HG02973 (cell line): ENCODE results near the gene IGSF23.
"Not testable (repeated sequence)": the region's sequence is repeated elsewhere in the genome, so short reads cannot be mapped to it uniquely, and the experiment has no call there.

ENCODE experiments used
- ATAC-seq: cut with Tn5 transposase; IDR thresholded peaks from one replicate; pipeline ENCODE4 v1.9.1; 2021; ENCODE audit warnings: moderate library complexity; ENCODE audit not compliant: unreplicated experiment

Gene IGSF23

DNA sequence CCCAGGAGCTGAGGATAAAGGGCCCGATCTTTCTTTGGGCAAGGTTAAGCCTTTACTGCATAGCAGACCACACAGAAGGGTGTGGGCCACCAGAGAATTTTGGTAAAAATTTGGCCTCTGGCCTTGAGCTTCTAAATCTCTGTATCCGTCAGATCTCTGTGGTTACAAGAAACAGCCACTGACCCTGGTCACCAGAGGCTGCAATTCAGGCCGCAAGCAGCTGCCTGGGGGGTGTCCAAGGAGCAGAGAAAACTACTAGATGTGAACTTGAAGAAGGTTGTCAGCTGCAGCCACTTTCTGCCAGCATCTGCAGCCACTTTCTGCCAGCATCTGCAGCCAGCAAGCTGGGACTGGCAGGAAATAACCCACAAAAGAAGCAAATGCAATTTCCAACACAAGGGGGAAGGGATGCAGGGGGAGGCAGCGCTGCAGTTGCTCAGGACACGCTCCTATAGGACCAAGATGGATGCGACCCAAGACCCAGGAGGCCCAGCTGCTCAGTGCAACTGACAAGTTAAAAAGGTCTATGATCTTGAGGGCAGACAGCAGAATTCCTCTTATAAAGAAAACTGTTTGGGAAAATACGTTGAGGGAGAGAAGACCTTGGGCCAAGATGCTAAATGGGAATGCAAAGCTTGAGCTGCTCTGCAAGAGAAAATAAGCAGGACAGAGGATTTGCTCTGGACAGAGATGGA, 49.5 kb downstream of the IGSF23 start:
- no peak for ATAC-seq

DNA sequence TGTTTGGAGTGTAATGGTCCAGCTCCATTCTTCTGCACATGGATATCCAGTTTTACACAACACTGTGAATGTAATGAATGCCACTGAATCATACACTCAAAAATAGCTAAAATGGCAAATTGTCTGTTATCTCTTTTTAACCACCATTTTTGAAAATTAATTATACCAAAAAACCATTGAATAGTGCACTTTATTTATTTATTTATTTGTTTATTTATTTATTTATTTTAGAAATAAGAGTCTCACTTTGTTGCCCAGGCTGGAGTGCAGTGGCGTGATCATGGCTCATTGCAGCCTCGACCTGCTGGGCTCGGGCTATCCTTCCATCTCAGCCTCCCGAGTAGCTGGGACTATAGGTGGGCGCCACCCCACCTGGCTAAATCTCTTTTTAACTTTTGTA, 50.6 kb downstream of the IGSF23 start:
- no peak for ATAC-seq

DNA sequence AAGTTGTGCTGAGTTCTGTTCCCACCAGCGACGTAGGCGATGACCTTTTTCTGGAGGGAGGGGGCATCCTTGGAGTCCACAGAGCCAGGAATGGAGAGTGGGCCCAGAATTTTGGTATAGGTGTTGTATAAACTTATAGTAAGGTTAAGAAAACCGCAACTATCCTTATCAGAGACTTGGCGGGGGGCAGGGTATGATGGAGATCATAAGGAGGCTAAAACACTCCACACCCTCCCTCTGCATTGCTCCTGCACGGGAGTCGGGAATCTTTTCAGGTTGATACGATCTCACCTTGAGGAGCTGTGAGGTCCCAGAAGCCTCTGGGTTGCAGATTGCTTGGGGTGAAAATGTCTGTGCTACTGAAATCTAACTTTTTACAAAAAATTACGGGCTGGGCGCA, 51.6 kb downstream of the IGSF23 start:
- no peak for ATAC-seq

DNA sequence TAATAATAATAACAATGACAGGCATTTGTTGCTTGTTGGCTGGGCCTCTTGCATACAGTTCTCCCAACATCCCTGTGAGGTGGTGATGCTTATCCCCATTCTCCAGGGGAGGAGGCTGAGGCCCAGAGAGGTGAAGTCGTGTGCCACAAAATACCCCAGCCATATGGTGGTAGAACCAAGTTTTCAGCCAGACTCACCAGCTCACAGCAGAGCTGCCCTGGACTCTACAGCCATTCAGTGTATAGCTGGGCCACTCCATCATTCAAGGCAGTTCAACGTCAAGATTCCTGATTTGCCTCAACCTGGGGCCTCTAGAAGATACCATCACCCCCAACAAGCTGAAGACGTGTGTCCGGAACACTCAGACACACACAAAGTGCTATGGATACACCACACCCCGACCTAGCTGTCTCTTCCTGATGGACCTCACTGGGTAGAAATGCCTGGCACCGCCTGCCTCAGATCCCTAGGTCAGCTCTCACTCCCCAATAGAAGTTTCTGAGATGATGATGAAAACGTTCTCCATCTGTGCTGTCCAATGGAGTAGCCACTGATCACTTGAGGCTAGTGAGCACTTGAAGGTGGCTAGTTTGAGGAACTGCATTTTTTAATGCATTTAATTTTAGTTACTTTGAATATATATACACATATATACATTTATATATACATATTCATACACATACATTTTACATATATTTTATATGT, 53.6 kb downstream of the IGSF23 start:
- ATAC-seq, result no peak

DNA sequence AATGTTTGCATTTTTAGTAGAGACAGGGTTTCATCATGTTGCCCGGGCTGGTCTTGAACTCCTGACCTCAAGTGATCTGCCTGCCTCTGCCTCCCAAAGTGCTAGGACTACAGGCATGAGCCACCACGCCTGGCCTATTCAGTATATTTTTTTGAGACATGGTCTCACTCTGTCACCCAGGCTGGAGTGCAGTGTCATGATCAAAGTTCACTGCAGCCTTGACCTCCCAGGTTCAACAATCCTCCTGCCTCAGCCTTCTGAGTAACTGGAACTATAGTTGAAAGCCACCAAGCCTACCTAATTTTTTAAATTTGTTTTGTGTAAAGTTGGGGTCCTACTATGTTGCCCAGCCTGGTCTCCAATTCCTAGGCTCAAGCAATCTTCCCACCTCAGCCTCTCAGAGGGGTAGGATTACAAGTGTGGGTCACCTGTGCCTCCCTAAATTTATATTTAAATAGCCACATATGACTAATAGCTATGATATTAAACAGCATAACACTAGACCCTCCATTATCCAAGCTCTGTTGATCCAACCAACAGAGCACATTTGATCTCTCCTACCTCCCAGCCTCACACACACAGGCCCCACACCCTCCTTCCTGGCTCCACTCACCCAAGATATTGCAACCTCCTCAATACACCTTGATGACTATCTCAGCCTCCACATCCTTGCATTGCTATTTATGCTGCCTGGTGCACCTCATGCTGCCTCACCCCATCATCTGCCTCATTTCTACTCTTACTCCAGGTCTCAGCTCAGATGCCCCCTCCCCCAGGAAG, 55.8 kb downstream of the IGSF23 start:
- ATAC-seq, result no peak

DNA sequence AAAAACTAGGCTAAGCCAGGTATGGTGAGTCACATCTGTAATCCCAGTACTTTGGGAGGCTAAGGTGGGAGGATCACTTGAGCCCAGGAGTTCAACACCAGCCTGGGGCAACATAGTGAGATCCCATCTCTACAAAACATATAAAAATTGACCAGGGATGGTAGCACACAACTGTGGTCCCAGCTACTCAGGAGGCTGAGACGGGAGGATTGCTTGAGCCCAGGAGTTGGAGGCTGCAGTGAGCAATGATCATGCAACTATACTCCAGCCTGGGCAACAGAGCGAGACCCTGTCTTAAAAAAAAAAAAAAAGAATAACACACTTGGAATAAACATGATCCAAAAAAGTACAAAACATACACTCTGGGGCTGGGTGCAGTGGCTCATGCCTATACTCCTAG, 56.7 kb downstream of the IGSF23 start:
- ATAC-seq, result not testable (repeated sequence)

DNA sequence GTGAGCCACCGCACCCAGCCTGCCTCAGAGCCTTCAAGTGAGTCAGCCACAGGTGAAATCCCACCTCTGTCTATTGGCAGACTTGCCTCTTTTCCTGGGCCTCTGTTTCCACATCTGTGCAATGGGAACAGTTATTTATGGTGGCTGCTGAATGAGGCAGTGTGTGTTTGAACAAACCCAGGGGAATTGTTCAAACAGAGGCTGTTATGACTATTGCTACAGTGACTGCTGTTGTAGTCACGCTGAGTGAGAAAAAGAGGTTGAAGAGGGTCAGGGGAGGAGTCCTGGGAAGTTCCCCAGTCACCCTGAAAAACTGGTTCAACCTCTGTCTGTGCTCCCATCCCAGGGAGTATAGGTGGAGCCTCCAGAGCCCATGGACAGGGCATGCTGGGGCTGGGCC, 58.0 kb downstream of the IGSF23 start, which contains the start of gene CEACAM19:
TSS of gene CEACAM19 (plus strand) at position 83 of the 400 bp plus-strand sequence. CDS start 450 bp downstream, outside the sequence.
- ATAC-seq, result no peak

DNA sequence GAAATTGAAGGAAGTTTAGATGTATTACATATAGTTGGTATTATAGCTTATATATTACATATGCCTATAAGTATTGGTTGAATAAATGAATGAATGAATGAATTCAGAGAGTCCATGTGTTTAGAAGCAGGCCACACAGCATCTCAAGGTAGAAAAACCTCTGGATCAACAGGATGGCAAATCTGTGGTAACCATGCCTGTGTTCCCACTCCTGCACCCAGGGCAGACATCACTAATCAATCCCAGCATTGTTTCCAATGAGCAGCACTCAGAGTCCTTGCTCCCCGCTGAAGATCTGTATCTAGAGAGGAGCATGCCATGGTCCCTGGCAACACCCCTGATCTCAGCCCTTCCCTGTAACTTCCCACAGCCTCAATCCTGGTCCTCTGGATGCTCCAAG, 58.9 kb downstream of the IGSF23 start:
- no peak for ATAC-seq

DNA sequence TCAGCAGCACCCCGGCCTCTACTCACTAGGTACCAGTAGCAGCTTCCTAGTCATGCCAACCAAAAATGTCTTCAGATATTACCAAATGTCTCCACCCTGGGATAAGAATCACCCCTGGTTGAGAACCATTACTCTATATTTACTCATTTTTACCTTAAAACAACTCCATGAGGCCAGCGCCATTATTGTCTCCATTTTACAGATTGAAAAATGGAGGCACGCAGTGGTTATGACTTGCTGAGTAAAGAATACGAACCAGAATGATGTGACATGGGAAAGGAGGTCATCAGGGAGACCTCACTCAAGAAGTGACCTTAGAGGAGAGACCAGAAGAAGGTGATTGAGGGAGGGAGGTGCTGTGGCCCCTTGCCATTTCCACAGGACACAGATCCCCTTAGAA, 60.1 kb downstream of the IGSF23 start:
- ATAC-seq, result no peak

DNA sequence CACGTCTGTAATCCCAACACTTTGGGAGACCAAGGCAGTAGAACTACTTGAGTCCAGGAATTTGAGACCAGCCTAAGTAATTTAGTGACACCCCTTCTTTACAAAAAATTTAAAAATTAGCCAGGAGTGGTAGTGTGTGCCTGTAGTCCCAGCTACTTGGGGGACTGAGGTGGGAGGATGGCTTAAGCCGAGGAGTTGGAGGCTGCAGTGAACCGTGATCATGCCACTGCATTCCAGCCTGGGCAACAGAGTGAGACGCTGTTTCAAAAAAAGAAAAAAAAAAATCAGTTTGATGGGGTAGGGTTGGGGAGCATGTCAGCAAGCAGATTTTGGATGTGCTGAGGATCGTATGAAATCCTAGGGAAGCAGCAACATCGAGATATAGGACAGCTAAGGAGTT, 62.2 kb downstream of the IGSF23 start:
- no peak for ATAC-seq

DNA sequence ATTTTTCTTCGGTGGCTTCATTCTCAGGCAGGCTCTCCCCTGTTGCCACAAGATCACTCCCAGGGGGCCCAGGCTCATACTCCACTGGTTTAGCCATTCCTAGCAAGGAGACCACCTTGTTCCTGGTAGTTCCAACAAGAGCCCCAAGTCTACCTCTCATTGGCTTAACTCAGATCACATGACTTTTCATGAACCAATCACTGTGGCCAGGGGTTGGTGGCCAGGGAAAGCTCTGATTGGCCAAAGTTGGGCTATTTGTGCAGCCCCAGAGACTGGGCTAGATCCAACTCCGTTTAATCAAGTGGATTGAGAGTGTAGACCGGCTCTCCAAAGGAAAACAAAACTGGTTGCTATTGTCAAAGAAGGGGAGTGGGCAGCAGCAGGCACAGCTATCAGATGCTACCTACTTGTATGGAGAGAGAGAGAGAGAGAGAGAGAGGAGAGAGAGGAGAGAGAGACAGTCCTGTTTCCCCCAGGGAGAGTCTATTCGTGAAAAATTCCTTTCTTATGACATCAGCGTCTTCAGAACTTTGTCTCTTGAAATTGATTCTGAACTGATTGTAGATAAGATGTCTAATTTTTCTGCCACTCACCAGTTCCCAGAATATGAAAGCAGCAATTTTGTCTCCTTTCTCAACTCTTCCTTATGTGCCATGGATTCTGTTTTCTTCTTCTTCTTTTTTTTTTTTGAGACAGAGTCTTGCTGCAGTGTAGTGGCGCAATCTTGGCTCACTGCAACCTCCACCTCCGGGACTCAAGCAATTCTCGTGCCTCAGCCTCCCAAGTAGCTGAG, 63.9 kb downstream of the IGSF23 start:
- no peak for ATAC-seq

DNA sequence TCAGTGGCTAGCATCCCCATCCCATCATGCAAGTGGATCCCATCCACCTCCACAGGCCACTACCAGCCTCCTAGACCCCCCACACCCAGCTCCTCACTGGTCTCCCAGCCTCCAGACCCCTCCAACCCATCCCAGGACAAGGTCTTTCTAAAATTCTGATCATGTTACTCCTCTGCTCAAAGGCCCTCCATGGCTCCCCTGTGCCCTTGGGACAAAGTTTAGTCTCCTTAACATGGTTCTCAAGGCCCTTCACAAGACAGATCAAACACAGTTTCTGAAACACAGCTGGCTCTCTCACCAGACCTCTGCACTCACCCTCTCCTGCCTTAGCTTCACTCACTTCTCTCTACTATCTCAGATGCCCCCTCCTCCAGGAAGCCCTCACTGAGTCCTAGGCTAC, 67.2 kb downstream of the IGSF23 start:
- no peak for ATAC-seq

DNA sequence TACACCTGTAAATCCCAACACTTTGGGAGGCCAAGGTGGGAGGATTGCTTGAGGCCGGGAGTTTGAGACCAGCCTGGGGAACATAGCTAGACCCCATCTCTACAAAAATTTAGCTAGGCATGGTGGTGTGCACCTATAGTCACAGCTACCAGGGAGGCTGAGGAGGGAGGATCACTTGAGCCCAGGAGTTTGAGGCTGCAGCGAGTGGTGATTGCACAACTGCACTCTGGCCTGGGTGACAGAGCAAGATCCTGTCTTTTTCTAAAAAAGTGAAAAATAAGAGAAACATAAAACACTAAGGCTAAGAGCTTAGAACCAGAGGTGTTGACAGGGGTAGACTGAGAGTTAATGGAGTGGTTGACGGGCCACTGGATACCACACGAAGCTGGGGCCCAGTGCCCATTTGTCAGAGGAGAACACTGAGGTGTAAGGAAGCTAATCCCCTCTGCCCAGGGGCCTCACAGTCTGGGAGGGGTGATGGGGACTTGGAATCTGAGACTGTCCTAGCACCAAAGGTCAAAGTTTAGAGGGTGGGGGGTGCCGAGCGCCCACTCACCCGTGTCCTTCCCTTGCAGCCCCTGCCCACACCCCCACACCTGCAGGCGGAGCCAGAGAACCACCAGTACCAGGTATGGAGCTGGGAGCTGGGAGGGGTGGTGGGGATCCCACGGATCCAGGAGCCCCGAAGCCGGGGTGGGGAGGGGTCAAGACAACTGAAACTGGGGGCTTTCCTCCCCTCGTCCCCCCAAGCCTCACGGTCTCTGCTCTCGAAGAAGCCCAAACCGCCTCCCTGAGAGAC, 68.8 kb downstream of the IGSF23 start:
- no peak for ATAC-seq

DNA sequence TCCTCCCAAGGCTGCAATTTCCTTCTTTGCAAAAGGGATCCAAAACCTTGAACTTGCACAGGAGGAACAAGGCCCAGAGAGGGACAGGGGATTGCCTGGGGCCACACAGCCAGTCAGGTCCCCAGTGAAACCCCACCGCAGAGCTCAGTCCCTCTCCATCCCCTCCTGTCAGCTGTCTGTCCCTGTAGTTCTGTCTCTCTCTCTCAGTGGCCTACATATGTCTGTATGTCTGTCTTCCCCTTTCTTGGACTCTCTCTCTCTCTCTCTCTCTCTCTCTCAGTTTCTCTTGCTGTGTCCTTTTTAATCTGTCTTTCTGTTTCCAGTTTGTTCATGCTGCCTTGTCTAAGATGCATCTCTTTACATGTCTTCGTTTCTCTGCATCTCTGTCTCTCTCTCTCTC, 69.4 kb downstream of the IGSF23 start:
- ATAC-seq, result no peak

DNA sequence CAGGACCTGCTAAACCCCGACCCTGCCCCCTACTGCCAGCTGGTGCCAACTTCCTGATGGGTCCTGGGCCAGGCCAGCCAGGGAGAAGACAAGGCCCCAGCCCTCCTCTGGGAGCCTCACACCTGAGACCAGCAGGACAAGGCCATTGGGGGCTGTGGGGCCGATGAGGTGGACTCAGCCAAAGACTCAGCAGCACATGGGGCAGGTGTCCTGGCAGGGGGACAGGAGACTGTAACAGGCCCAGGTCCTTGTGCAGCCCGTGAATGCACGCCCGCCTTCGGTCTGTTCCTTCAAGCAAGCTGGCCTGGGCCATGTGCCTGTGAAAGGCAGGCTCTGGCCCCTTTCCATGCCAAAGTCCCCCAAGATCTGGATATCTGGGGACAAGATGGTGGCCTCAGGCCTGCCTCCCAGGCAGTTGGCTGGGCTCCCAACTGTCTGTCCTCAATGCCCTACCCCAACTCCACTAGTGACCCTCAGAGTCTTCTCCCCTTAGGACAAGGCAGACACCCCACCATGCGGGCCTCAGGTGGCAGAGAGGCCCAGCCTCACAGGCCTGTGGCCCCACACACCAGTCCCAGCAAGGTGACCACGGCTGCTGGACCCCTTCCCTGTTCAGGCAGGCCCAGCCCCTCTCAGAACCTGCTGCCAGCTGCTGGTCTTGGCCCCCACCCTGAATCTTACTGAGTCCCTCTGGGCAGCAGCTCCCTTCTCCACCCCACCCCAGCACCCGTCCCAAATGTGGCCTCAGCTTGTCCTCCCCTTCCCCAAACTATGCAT, 70.3 kb downstream of the IGSF23 start:
- ATAC-seq, result no peak

DNA sequence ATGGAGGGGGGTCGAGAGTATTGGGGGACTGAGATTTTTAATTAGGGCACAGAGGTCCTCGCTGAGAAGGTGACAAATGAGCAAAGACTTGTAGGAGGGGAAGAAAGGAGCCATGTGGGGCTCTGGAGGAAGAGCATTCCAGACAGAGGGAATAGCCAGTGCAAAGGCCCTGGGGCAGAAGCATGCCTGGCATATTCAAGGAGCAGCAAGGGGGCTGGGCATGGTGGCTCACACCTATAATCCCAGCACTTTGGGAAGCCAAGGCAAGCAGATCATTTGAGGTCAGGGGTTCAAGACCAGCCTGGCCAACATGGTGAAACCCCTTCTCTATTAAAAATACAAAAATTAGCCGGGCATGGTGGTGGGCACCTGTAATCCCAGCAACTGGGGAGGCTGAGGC, 71.0 kb downstream of the IGSF23 start:
- not testable (repeated sequence) for ATAC-seq

DNA sequence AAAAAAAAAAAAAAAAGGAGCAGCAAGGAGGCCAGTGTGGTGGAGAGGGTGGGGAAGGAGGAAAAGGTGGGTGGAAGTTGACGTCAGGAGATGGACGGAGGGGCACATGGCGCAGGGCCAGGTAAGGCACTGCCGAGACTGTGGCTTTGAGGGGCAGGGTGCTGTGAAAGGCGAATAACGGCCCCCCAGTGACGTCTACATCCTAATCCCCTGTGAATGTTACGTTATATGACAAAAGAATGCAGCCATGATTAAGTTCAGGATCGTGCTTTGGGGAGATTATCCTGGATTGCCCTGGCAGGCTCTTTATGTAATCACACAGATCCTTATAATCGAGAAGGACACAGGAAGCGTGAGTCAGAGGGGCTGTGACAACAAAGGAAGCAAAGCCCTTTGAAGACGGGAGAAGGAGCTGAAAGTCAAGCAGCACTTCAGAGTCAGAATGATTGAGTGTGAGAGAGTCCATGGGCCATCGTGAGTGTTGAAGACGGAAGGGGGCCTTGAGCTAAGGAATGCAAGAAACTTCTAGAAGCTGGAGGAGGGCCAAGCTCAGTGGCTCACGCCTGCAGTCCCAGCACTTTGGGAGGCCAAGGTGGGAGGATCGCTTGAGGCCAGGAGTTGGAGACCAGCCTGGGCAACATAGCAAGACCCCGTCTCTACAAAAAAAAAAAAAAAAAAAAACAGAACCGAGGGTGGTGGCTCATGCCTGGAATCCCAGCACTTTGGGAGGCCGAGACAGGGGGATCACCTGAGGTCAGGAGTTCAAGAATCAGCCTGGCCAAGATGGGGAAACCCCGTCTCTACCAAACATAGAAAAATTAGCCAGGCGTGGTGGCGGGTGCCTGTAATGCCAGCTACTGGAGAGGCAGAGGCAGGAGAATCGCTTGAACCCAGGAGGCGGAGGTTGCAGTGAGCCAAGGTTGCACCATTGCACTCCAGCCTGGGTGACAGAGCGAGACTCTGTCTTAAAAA, 71.8 kb downstream of the IGSF23 start:
- ATAC-seq, result no peak

DNA sequence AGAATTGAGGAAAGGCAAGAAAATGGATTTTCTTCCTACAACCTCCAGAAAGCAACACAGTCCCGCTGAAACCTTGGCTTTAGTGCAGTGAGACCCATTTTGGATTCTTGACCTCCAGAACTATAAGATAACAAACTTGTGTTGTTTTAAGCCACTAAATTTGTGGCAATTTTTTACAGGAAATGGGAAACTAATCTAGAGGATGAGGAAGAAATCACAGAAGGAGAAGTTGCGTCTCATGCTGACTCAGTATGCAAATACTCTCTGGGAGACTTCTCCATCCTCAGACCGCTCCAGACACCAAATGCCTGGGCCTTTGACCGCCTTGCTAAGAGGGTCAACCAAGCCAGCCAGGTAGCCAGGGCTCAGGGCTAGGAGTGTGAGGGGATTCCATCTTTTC, 72.5 kb downstream of the IGSF23 start:
- ATAC-seq, result no peak
